Germinal center (tissue), 1 donor: ENCODE results near the gene STIM2.
"Not testable (repeated sequence)": the region's sequence is repeated elsewhere in the genome, so short reads cannot be mapped to it uniquely, and the experiment has no call there.

ENCODE experiments used
- DNase-seq: peaks from one replicate; pipeline ENCODE4 v3.0.0; 2012; ENCODE audit warnings: mixed read lengths, low spot score

Gene STIM2

GRCh38 chr4:26953770-26954423 is 93.3 kb downstream of the STIM2 start:
- no peak for DNase-seq

GRCh38 chr4:26955241-26955640 is 94.6 kb downstream of the STIM2 start:
- DNase-seq = no peak

- DNase-seq = no peak
These were observed 98.4 kb downstream of the STIM2 start for GRCh38 chr4:26958925-26959653.

- DNase-seq = no peak
These were observed 99.0 kb downstream of the STIM2 start for GRCh38 chr4:26959654-26960047.

GRCh38 chr4:26962720-26963119 is 102.1 kb downstream of the STIM2 start:
- DNase-seq = no peak

GRCh38 chr4:26964512-26964911 is 103.9 kb downstream of the STIM2 start:
- DNase-seq = no peak

- DNase-seq = no peak
These were observed 104.4 kb downstream of the STIM2 start for GRCh38 chr4:26964994-26965393.

GRCh38 chr4:26975464-26976181 is 115.0 kb downstream of the STIM2 start:
- not testable (repeated sequence) for DNase-seq

- no peak for DNase-seq
These were observed 117.9 kb downstream of the STIM2 start for GRCh38 chr4:26978387-26979053.

GRCh38 chr4:26984896-26985295 is 124.3 kb downstream of the STIM2 start:
- no peak for DNase-seq

- no peak for DNase-seq
These were observed 125.2 kb downstream of the STIM2 start for GRCh38 chr4:26985873-26986272.

GRCh38 chr4:26987191-26987590 is 126.5 kb downstream of the STIM2 start:
- no peak for DNase-seq

GRCh38 chr4:26991057-26991456 is 130.4 kb downstream of the STIM2 start:
- no peak for DNase-seq

GRCh38 chr4:26992657-26993361 is 132.2 kb downstream of the STIM2 start:
- DNase-seq = peak; percentile 64

GRCh38 chr4:26993539-26993938 is 132.9 kb downstream of the STIM2 start:
- DNase-seq = no peak

GRCh38 chr4:26993967-26994366 is 133.3 kb downstream of the STIM2 start:
- DNase-seq = no peak

- DNase-seq = no peak
These were observed 134.7 kb downstream of the STIM2 start for GRCh38 chr4:26995316-26995715.

GRCh38 chr4:26996745-26997144 is 136.1 kb downstream of the STIM2 start:
- no peak for DNase-seq

- no peak for DNase-seq
These were observed 139.0 kb downstream of the STIM2 start for GRCh38 chr4:26999689-27000088.

- no peak for DNase-seq
These were observed 139.5 kb downstream of the STIM2 start for GRCh38 chr4:27000122-27000521.

GRCh38 chr4:27000820-27001219 is 140.2 kb downstream of the STIM2 start:
- DNase-seq = peak; percentile 24
